IMR-90 (cell line): ENCODE results near the gene AICDA. TPM values are rescaled to one million over a fixed set of nuclear protein-coding genes. Genes with fewer than 3 reads are reported as not detected.

Experiments
- ATAC-seq: fragments of 200-7000 bp; cut with Tn5 transposase; 2 replicates; pipeline ENCODE4 v1.9.1; 2020; ENCODE audit warnings: low read depth, mild to moderate bottlenecking, moderate library complexity
- Bru-seq: library from RNA; stranded (reverse); fragments of 400-500 nt; gene quantifications from one replicate; lab custom pipeline; 2021; lab: Mats Ljungman, UMichigan
- BruChase-seq, 2 experiments: library from RNA; stranded (reverse); fragments of 400-500 nt; gene quantifications; one replicate each; lab custom pipeline; 2021; lab: Mats Ljungman, UMichigan
- BruUV-seq: library from RNA; stranded (reverse); fragments of 400-500 nt; replicated peaks from 2 replicates; lab custom pipeline; 2021; lab: Mats Ljungman, UMichigan
- CTCF ChIA-PET: fragments of 300-600 bp; formaldehyde crosslinking; extraction: SDS; loops from one replicate; lab custom pipeline; 2021; ENCODE audit warnings: antibody characterized with exemption; lab: Yijun Ruan, JAX
- POLR2A ChIA-PET: fragments of 300-600 bp; sonication (Branson Sonifier 250); formaldehyde crosslinking; loops from one replicate; lab custom pipeline; 2022; ENCODE audit warnings: antibody characterized with exemption; ENCODE audit not compliant: unreplicated experiment; lab: Charles Lee
- DNase-seq: peaks from one replicate; pipeline ENCODE4 v3.0.0; 2013
- H2AFZ ChIP-seq: replicated peaks from 2 replicates; pipeline ENCODE3; 2013; ENCODE audit warnings: low read length, mild to moderate bottlenecking; ENCODE audit not compliant: poor library complexity
- H2AK5ac ChIP-seq: 2 replicates; pipeline ENCODE4 v1.6.1; 2013; ENCODE audit warnings: low read depth, low read length, inconsistent platforms
- H2AK9ac ChIP-seq: replicated peaks from 2 replicates; pipeline ENCODE3; 2013; ENCODE audit warnings: mild to moderate bottlenecking, low read depth, low read length, moderate library complexity; ENCODE audit not compliant: poor library complexity
- H2BK120ac ChIP-seq: 2 replicates; pipeline ENCODE4 v1.6.1; 2013; ENCODE audit warnings: low read depth, low read length, inconsistent platforms
- H2BK15ac ChIP-seq: 3 replicates; pipeline ENCODE4 v1.6.1; 2013; ENCODE audit warnings: low read depth, low read length, inconsistent platforms
- H2BK20ac ChIP-seq: 2 replicates; pipeline ENCODE4 v1.6.1; 2013; ENCODE audit warnings: low read depth, mild to moderate bottlenecking, inconsistent platforms, low read length, moderate library complexity
- H2BK5ac ChIP-seq: 2 replicates; pipeline ENCODE4 v1.6.1; 2013; ENCODE audit warnings: mild to moderate bottlenecking, low read depth, low read length, inconsistent platforms; ENCODE audit not compliant: poor library complexity, severe bottlenecking
- H3K14ac ChIP-seq: replicated peaks from 2 replicates; pipeline ENCODE4 v1.6.1; 2013; ENCODE audit warnings: low read depth, low read length, inconsistent platforms
- H3K18ac ChIP-seq: 2 replicates; pipeline ENCODE4 v1.6.1; 2013; ENCODE audit warnings: low read depth, low read length, control low read depth
- H3K23ac ChIP-seq: 2 replicates; pipeline ENCODE4 v1.6.1; 2013; ENCODE audit warnings: low read depth, low read length, inconsistent platforms
- H3K27ac ChIP-seq: 2 replicates; pipeline ENCODE4 v1.5.1; 2013; ENCODE audit warnings: mild to moderate bottlenecking, control low read depth, low read length; ENCODE audit not compliant: insufficient read depth
- H3K27me3 ChIP-seq: 2 replicates; pipeline ENCODE4 v1.6.1; 2013; ENCODE audit warnings: low read length; ENCODE audit not compliant: control insufficient read depth, insufficient read depth
- H3K36me3 ChIP-seq: 2 replicates; pipeline ENCODE4 v1.6.1; 2013; ENCODE audit warnings: low read length, mixed read lengths; ENCODE audit not compliant: control insufficient read depth, insufficient read depth
- H3K4ac ChIP-seq: 2 replicates; pipeline ENCODE4 v1.6.1; 2013; ENCODE audit warnings: low read depth, low read length, inconsistent platforms
- H3K4me1 ChIP-seq: 2 replicates; pipeline ENCODE4 v1.6.1; 2013; ENCODE audit warnings: low read length, mixed read lengths; ENCODE audit not compliant: control insufficient read depth, insufficient read depth
- H3K4me2 ChIP-seq: 2 replicates; pipeline ENCODE4 v1.6.1; 2013; ENCODE audit warnings: low read depth, mild to moderate bottlenecking, control low read depth, low read length, moderate library complexity
- H3K4me3 ChIP-seq: 2 replicates; pipeline ENCODE4 v1.5.1; 2013; ENCODE audit warnings: low read depth, mild to moderate bottlenecking, control low read depth, low read length, moderate library complexity; ENCODE audit not compliant: insufficient read depth
- H3K56ac ChIP-seq: 2 replicates; pipeline ENCODE4 v1.6.1; 2013; ENCODE audit warnings: low read length, inconsistent platforms; ENCODE audit not compliant: insufficient read depth; ENCODE audit errors: extremely low read depth
- H3K79me1 ChIP-seq, 2 experiments: 2 replicates each; pipeline ENCODE4 v1.6.1; 2013; ENCODE audit warnings: low read length in 2 of 2, inconsistent platforms in 1 of 2, low read depth in 1 of 2
- H3K9ac ChIP-seq: 2 replicates; pipeline ENCODE4 v1.6.1; 2013; ENCODE audit warnings: low read depth, low read length, control low read depth
- H3K9me1 ChIP-seq: 2 replicates; pipeline ENCODE4 v1.6.1; 2013; ENCODE audit warnings: low read length, inconsistent platforms; ENCODE audit not compliant: insufficient read depth
- H3K9me3 ChIP-seq: 2 replicates; pipeline ENCODE4 v1.6.1; 2013; ENCODE audit warnings: low read length; ENCODE audit not compliant: control insufficient read depth, insufficient read depth
- H4K20me1 ChIP-seq: 2 replicates; pipeline ENCODE4 v1.6.1; 2013; ENCODE audit warnings: low read length, inconsistent platforms; ENCODE audit not compliant: insufficient read depth
- H4K5ac ChIP-seq: 2 replicates; pipeline ENCODE4 v1.6.1; 2013; ENCODE audit warnings: mild to moderate bottlenecking, low read depth, low read length, control low read depth
- H4K8ac ChIP-seq, 2 experiments: 2 replicates each; pipeline ENCODE4 v1.6.1; 2013; ENCODE audit warnings: low read depth in 2 of 2, low read length in 2 of 2, control low read depth in 1 of 2, inconsistent platforms in 1 of 2
- H4K91ac ChIP-seq: 2 replicates; pipeline ENCODE4 v1.6.1; 2013; ENCODE audit warnings: low read depth, low read length, inconsistent platforms; ENCODE audit not compliant: insufficient read depth
- BHLHE40 ChIP-seq: fragments of 150-350 bp; IDR thresholded peaks from 2 replicates; pipeline ENCODE4 v1.6.1; 2016; ENCODE audit warnings: mild to moderate bottlenecking, low read depth, low read length
- CEBPB ChIP-seq: IDR thresholded peaks from 2 replicates; pipeline ENCODE4 v1.6.1; 2012; ENCODE audit warnings: low read depth, low read length, improper control_type of control experiment
- CHD1 ChIP-seq: IDR thresholded peaks from 2 replicates; pipeline ENCODE4 v1.6.1; 2012; ENCODE audit warnings: low read depth, low read length, improper control_type of control experiment
- CTCF ChIP-seq: conservative IDR thresholded peaks from 2 replicates; pipeline ENCODE4 v1.5.1; 2012; ENCODE audit warnings: mild to moderate bottlenecking, low read depth, low read length, improper control_type of control experiment
- ELK1 ChIP-seq: fragments of 150-350 bp; IDR thresholded peaks from 2 replicates; pipeline ENCODE4 v1.6.1; 2016; ENCODE audit warnings: low read depth, mild to moderate bottlenecking, low read length, moderate library complexity, borderline replicate concordance
- FOS ChIP-seq: fragments of 150-350 bp; IDR thresholded peaks from 2 replicates; pipeline ENCODE4 v1.6.1; 2016; ENCODE audit warnings: low read depth, low read length
- MAFK ChIP-seq: IDR thresholded peaks from 2 replicates; pipeline ENCODE4 v1.6.1; 2012; ENCODE audit warnings: low read depth, low read length, improper control_type of control experiment
- MAZ ChIP-seq: IDR thresholded peaks from 2 replicates; pipeline ENCODE4 v1.6.1; 2012; ENCODE audit warnings: low read depth, mild to moderate bottlenecking, low read length, improper control_type of control experiment, moderate library complexity, borderline replicate concordance
- MXI1 ChIP-seq: IDR thresholded peaks from 2 replicates; pipeline ENCODE4 v1.6.1; 2012; ENCODE audit warnings: low read depth, mild to moderate bottlenecking, low read length, moderate library complexity, borderline replicate concordance
- NFE2L2 ChIP-seq: fragments of 150-350 bp; IDR thresholded peaks from 2 replicates; pipeline ENCODE4 v1.6.1; 2016; ENCODE audit warnings: low read depth, mild to moderate bottlenecking, low read length
- POLR2A ChIP-seq: IDR thresholded peaks from 2 replicates; pipeline ENCODE4 v1.6.1; 2012; ENCODE audit warnings: mild to moderate bottlenecking, low read depth, low read length
- RAD21 ChIP-seq: IDR thresholded peaks from 2 replicates; pipeline ENCODE4 v1.6.1; 2012; ENCODE audit warnings: low read length, improper control_type of control experiment
- RCOR1 ChIP-seq: IDR thresholded peaks from 2 replicates; pipeline ENCODE4 v1.6.1; 2012; ENCODE audit warnings: mild to moderate bottlenecking, low read length, improper control_type of control experiment; ENCODE audit not compliant: insufficient replicate concordance
- RFX5 ChIP-seq: IDR thresholded peaks from 2 replicates; pipeline ENCODE4 v1.8.0; 2012; ENCODE audit warnings: low read depth, mild to moderate bottlenecking, low read length, moderate library complexity
- SMC3 ChIP-seq: fragments of 150-350 bp; IDR thresholded peaks from 2 replicates; pipeline ENCODE4 v1.6.1; 2016; ENCODE audit warnings: low read depth, mild to moderate bottlenecking, antibody characterized with exemption, low read length, moderate library complexity
- USF2 ChIP-seq: fragments of 150-350 bp; IDR thresholded peaks from 2 replicates; pipeline ENCODE4 v1.6.1; 2017; ENCODE audit warnings: mild to moderate bottlenecking, antibody characterized with exemption, low read length, low read depth
- WGBS, 2 experiments: methylation state at CpG; one replicate each; pipeline versions ENCODE4 v1.1.5 to v1.1.7; 2013; ENCODE audit warnings: missing lambda C conversion rate in 2 of 2; ENCODE audit not compliant: insufficient read length in 1 of 2; ENCODE audit errors: extremely low coverage in 2 of 2; 5-methylcytosine and 5-hydroxymethylcytosine counted together
- dilution Hi-C: fragments of 300-500 bp; cut with HindIII; formaldehyde crosslinking; loops from one replicate; pipeline ENCODE4 v1.14.3; 2018; ENCODE audit warnings: low sequenced_read_pairs; ENCODE audit not compliant: unreplicated experiment
- in situ Hi-C: fragments of 300-500 bp; cut with MboI; formaldehyde crosslinking; loops from 3 replicates; pipeline ENCODE4 v1.14.3; 2019; ENCODE audit warnings: low sequenced_read_pairs, inconsistent platforms, mixed read lengths
- intact Hi-C: fragments of 100-400 bp; cut with micrococcal nuclease; formaldehyde crosslinking; loops from 2 replicates; pipeline ENCODE4 v1.10.0; 2022
- long read RNA-seq: library from polyadenylated mRNA; unstranded; transcript quantifications from one replicate; pipeline ENCODE4 v2.0.0, GENCODE V29; 2021; ENCODE audit not compliant: unreplicated experiment
- polyA plus RNA-seq, 3 experiments: library from polyadenylated mRNA; depleted of rRNA; stranded (reverse); fragments of >200 nt; gene quantifications; 2 replicates each; pipeline ENCODE4 v1.2.3, GENCODE V29; 2012; ENCODE audit warnings: low replicate concordance in 1 of 3
- total RNA-seq: library from RNA; depleted of rRNA; stranded (reverse); fragments of >200 nt; gene quantifications from 2 replicates; pipeline ENCODE4 v1.2.3, GENCODE V29; 2012; rRNA removed

The AICDA gene
- total RNA-seq (not detected in 2 replicates), polyA plus RNA-seq (2012; rRNA removed) (not detected in 2 replicates), Bru-seq, nascent RNA (not detected), BruChase-seq, experiment 1, labeled RNA remaining after a 6-hour chase (not detected), BruChase-seq, experiment 2, labeled RNA remaining after a 2-hour chase (not detected)
- not detected in 2 replicates for polyA plus RNA-seq (2012; cell fraction: cytosol; rRNA removed)
- polyA plus RNA-seq (2012; cell fraction: nucleus; rRNA removed; ENCODE audit: low replicate concordance), result not detected in 2 replicates
- long read RNA-seq, result 0 reads

- Histone ChIP-seq H2AK9ac (no peak within 1 kb of the TSS), H2AK5ac (no peak within 1 kb of the TSS), H2BK5ac (no peak within 1 kb of the TSS), H3K56ac (no peak within 1 kb of the TSS), H3K23ac (no peak within 1 kb of the TSS), H3K4me2 (no peak within 1 kb of the TSS), H3K27me3 (no peaks in the 10 kb centered on the region), H2BK15ac (no peak within 1 kb of the TSS), H3K9ac (no peak within 1 kb of the TSS), H4K20me1 (no peaks in the 10 kb centered on the region), H3K9me3 (no peaks in the 10 kb centered on the region), H3K4me1 (no peaks in the 10 kb centered on the region), H3K18ac (no peak within 1 kb of the TSS), H3K14ac (no peak within 1 kb of the TSS), H2AFZ (no peak within 1 kb of the TSS), H4K91ac (no peak within 1 kb of the TSS), H3K36me3 (no peaks in the 10 kb centered on the region), H3K27ac (no peak within 1 kb of the TSS), H3K79me1 (no peaks in the 10 kb centered on the region), H3K9me1 (no peaks in the 10 kb centered on the region), H2BK20ac (no peak within 1 kb of the TSS), H4K5ac (no peak within 1 kb of the TSS), H3K4me3 (no peak within 1 kb of the TSS), H2BK120ac (no peak within 1 kb of the TSS), H3K4ac (no peak within 1 kb of the TSS), H4K8ac (no peak within 1 kb of the TSS)
- ChIA-PET POLR2A (no interaction called here), CTCF (no interaction called here)
- dilution Hi-C loops, result no loop called here
- 17% methylated on average over 1 of the region's 2 CpGs; no CpG with 5 or more reads in 1 of the 2 experiments for WGBS, 2 experiments
- no peak for ATAC-seq
- no TSS peak for BruUV-seq
- in situ Hi-C loops, result no loop called here
- intact Hi-C loops, result no loop called here
- no peak for DNase-seq
- TF ChIP-seq RAD21 (no peak), MAZ (no peak), MAFK (no peak), NFE2L2 (no peak), ELK1 (no peak), CHD1 (no peak), FOS (no peak), MXI1 (no peak), POLR2A (no peak), RFX5 (no peak), CTCF (no peak), CEBPB (no peak), BHLHE40 (no peak), SMC3 (no peak), USF2 (no peak), RCOR1 (no peak)
Observed at GRCh38 chr12:8612629-8613028, at the start of gene AICDA. AICDA (minus strand) TSS chr12:8612859; CDS start chr12:8612767, 92 bp downstream.
